GM18951 (cell line): ENCODE data around the gene XCL2.
"Not testable (repeated sequence)": the region's sequence is repeated elsewhere in the genome, so short reads cannot be mapped to it uniquely, and the experiment has no call there.

Experiments used
- POLR2A ChIP-seq: IDR thresholded peaks from 4 replicates; pipeline ENCODE4 v1.6.1; 2011; ENCODE audit warnings: mild to moderate bottlenecking; ENCODE audit not compliant: insufficient read length, insufficient read depth; ENCODE audit errors: extremely low read depth
- in situ Hi-C: fragments of 300-500 bp; cut with MboI; formaldehyde crosslinking; loops from one replicate; pipeline ENCODE4 v1.12.0; 2022; ENCODE audit warnings: low sequenced_read_pairs, mixed read lengths, inconsistent platforms; ENCODE audit not compliant: unreplicated experiment

XCL2 gene, protein sequence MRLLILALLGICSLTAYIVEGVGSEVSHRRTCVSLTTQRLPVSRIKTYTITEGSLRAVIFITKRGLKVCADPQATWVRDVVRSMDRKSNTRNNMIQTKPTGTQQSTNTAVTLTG

DNA sequence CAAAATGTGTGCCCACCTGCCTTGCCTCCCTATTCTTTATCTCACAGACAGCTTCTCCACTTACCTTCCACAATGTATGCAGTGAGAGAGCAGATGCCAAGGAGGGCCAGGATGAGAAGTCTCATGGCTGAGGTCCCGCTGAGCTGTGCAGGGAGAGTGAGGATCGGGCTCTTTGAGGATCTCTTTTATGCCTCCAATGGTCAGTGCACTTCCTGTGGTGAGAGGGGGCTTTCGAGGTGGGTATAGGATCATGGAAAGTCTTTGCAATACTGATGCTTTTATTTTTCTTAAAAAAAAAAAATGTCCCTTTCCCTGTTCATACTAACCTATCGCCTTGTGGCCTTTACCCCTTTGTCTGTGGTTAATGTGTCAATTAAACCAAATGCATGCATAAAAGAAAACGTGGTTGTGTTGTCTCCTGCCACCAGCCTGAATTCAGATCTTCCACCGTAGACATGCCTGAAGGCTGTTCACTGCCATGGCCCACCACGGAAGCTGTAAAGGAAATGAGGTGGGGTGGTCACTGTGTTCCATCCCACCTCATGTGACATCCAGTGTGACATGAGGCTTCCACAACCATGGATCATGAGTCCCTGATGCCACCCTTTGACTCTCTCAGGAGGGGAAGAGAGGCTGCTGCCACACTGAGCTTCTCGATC is at the start of gene XCL2:
TSS of gene XCL2 (minus strand) at position 158 of the 659 bp plus-strand sequence. CDS start at position 125, 33 bp downstream.
- in situ Hi-C loops: not testable (repeated sequence)

DNA sequence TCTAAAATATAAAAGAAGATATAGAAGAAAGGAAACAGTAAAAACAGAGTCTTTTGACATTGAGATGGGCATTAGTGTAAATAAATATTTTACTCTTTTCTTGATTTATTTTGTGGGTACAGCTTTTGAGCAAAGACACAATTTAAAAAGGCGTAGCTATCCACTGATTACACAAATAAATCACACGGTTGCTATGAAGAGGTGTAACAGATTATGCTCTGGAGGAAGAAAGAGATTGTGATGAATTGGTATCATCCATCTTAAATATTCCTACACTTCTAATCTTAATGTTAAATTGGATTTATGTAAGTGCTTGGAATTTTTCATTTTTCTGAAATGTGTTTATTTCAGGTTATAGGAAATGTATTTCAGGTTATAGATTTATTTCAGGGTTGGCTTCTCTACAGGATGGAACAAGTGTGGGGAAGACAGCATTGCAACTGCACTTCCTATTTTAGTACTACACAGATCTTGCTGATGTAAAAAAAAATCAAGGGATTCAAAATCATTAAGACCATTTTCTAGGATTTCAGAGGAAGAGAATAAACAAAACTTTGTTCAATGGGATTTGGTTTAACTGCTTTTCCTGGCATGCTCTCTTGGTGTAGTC is 47.9 kb upstream of the XCL2 start:
- no peak for TF ChIP-seq POLR2A
- in situ Hi-C loops: no loop called here

DNA sequence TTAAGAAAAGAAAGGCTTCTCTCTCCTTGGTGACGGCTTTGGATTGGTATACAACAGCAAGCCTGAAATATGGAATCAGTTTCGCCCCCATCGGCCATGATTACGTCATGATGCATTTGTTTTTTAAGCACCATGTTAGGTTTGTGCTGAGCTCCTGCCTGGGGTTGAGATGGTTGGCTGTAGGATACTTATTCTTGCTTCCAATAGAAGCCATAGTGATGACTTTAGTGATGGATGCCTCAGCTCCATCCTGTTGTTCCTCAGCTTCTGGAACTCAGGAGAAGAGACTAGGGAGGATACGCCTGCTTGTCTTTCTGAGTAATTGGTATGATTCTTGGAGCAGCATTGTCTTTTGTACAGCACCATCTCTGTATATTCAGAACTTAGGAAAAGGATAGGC is 47.3 kb upstream of the XCL2 start:
- in situ Hi-C loops: no loop called here
- no peak for TF ChIP-seq POLR2A

DNA sequence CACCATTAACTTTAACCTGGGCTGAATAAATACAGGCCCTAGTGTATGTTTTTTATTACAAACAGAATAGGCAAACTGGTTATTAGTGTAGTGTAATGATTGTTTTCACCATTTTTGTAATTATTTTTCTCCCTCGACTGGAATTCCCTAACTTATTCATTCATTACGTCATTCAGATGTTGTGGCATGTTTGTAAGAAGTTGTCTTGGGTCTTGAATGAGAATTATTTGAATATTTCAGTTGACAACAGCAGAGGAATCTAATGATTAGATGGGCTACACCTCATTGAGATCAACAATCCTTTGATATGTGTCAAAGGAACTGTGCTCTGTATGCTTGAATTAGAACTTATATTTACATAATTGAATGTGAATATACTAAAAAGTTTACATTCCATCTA is 45.4 kb upstream of the XCL2 start:
- in situ Hi-C loops: loop anchor here (10.0 kb wide), 1 partner anchor 154 kb away; no protein-coding TSS in a partner anchor
- no peak for TF ChIP-seq POLR2A

DNA sequence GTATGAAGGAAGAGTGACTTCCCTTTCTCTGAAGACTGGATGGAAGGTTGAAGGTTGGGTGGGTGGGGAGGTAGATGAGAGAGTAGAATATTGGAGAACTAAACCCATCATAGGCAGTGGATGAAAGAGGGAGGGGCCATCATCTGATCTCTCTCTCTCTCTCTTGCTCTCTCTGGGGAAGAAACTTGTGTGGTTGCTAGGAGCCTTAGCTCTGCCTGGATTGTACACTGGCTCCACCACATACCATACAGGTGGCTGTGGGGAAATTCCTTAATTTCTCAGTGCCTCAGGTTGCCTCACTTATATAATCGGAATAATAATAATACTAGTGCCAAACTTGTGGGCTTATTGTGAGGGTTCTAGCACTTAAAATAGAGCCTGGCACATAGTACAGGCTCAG is 42.1 kb upstream of the XCL2 start:
- TF ChIP-seq POLR2A: no peak
- in situ Hi-C loops: loop anchor here (10.0 kb wide), 1 partner anchor 151 kb away; no protein-coding TSS in a partner anchor

DNA sequence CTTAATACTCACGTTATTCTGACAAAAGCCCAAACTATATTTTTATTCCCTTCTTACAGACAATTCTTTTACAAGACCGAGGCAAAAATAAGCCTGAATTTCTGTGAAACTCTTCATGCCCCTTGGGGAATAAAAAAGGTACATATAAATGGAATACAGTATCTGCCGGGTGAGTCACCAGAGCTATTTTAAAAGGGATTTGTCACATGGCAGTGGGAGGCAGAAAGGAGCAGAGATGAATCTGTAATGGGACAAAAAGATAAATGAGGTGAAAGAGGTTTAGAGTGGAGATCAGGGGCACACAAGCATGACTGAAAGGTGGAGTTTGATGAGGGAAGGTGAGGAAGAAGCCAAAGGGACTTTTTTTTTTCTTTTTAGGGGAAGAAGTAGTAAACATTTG is 41.4 kb upstream of the XCL2 start:
- in situ Hi-C loops: loop anchor here (10.0 kb wide), 1 partner anchor 150 kb away; no protein-coding TSS in a partner anchor

DNA sequence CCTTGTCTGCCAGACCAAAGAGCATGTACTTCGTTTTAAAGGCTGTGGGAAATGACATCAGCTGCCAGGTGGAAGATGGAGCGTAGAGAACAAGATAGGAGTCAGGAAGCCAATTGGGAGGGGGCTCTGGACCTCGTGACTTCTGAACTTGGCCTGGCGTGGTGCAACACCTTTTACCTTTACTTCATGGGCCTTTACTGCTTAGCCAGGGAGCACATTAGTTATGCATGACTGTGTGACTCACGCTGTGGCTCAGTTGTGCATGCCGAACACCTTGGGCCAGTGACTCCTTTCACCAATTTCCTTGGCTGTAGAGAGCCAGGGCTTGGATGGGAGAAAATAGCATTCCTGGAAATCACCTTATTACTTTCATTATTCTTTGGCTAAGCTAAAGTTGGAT is 39.8 kb upstream of the XCL2 start:
- no peak for TF ChIP-seq POLR2A
- in situ Hi-C loops: loop anchor here (10.0 kb wide), 1 partner anchor 149 kb away; no protein-coding TSS in a partner anchor

More for the DNA sequence above, 41.4 kb upstream of the XCL2 start:
- no peak for TF ChIP-seq POLR2A

DNA sequence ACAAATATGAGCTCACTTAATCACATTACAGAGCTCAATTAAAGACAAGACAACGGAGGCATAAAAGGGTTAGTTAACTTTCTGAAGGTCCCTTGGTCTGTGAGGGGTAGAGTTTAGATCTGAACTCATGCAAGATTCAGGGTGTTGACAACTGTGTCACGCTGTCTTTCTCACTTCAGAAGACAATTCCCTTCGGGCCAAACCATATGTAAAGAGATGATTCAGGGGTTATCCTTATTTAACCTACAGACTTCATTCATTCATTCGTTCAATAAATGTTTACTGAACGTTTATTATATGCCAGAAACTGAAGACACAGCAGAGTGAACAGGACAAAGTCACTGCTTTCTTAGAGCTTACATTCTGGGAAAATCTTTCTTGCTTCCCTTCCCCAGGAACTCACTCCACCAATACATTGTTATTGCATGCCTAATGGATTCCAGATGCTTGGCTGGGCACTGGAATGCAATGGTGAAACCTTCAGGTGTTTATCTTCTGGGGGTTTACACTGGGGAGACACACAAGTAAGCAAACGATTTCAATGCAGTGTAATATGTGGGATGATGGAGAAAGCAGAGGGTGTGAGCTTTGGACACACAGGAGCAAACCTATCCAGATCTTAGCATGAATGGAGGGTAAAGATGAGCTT is 39.0 kb upstream of the XCL2 start:
- in situ Hi-C loops: loop anchor here (10.0 kb wide), 1 partner anchor 148 kb away; no protein-coding TSS in a partner anchor
- TF ChIP-seq POLR2A: no peak

DNA sequence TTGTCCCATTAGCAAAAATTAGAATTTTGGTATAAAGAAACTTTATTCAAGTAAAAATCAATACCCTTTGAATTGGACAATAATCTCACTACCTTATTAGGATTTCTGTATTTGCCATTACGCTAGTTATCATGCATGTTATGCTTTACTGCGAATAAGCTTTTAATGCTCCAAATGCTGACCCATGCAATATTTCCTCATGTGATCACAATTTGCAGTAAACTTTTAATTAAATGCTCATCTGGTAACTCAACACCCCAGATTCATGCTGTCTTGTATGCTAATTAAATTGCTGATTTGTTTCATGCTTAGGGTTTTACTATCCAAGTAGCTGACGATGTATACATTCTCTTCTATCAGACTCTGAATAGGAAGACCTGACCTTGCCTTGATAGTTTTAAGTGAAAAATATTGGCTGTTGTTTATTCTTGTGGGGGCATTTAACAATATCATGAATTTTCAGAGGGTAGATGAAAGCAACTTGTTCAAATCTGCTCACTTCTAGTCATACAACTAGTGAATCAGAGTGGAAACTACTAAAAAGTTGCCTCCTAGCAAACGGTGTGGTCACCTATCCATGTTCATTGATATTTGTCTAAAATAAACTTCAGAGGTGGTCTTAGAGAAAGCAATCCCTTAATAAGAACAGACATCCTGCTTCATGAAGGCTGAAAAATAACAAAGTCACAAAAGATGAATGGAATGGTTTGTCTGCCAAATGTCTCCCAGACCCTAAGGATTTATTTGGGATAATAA is 38.2 kb upstream of the XCL2 start:
- TF ChIP-seq POLR2A: no peak

DNA sequence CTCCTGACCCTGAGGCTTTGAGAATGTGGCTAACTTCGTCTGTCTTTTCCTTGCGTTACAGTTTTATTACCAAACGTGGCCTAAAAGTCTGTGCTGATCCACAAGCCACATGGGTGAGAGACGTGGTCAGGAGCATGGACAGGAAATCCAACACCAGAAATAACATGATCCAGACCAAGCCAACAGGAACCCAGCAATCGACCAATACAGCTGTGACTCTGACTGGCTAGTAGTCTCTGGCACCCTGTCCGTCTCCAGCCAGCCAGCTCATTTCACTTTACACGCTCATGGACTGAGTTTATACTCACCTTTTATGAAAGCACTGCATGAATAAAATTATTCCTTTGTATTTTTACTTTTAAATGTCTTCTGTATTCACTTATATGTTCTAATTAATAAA is 37.2 kb upstream of the XCL2 start:
- in situ Hi-C loops: loop anchor here (10.0 kb wide), 1 partner anchor 146 kb away; no protein-coding TSS in a partner anchor

More for the DNA sequence above, 38.2 kb upstream of the XCL2 start:
- in situ Hi-C loops: loop anchor here (10.0 kb wide), 1 partner anchor 147 kb away; no protein-coding TSS in a partner anchor

DNA sequence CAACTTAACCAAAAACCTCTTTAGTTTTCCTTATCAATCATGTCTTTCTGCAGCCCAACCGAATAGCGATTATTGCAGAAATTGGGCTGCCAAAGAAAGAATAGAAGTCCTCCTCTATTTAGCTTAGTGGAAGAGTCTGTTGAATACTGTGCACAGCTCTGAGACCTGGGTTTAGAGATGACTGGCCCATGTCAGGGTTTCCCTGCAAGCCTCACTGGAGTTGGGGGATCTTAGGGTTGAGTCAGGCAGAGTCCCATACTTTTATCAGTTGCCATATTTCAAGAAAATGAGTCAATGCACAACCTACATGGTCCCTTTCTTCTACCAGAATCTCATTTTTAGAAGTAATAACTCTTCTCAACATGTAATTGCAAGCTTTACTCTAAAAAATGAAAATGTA is 36.5 kb upstream of the XCL2 start:
- in situ Hi-C loops: loop anchor here (10.0 kb wide), 1 partner anchor 145 kb away; no protein-coding TSS in a partner anchor

DNA sequence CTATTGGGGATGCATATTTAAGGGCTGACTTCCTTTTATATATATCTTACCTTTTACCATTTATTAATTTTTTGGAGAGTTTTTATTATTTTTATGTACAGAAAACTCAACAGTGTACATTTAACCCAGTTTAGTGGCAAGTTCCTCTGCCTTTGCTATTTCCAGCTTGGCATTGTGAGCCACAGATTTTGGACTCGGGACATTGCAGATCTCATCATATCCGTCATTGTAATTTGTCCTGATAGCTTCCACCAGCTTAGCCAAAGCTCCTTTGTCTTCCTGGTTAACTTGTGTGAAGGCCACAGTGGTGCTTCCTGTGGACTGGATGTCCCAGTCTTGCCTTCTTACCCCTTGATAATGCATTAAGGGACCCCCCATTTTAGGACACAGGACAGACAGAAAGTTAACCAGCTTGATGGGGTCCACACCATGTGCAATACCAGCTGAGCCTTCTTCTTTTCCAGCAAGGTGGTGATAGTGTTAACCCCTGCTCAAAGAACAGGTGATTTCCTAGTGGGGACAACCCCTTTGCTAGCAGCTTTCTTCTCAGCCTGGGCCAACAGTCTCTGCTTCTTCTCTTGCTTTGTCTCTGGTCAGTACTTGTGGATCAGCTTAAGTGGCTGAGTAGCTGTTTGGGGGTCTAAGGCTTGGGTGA is 34.9 kb upstream of the XCL2 start:
- in situ Hi-C loops: not testable (repeated sequence)

DNA sequence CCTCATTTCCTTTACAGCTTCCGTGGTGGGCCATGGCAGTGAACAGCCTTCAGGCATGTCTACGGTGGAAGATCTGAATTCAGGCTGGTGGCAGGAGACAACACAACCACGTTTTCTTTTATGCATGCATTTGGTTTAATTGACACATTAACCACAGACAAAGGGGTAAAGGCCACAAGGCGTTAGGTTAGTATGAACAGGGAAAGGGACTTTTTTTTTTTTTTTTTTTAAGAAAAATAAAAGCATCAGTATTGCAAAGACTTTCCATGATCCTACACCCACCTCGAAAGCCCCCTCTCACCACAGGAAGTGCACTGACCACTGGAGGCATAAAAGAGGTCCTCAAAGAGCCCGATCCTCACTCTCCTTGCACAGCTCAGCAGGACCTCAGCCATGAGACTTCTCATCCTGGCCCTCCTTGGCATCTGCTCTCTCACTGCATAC is 32.5 kb upstream of the XCL2 start, which contains the start of gene XCL1:
TSS of gene XCL1 (plus strand) at position 361 of the 444 bp plus-strand sequence. CDS start at position 394, 33 bp downstream.
- in situ Hi-C loops: not testable (repeated sequence)

DNA sequence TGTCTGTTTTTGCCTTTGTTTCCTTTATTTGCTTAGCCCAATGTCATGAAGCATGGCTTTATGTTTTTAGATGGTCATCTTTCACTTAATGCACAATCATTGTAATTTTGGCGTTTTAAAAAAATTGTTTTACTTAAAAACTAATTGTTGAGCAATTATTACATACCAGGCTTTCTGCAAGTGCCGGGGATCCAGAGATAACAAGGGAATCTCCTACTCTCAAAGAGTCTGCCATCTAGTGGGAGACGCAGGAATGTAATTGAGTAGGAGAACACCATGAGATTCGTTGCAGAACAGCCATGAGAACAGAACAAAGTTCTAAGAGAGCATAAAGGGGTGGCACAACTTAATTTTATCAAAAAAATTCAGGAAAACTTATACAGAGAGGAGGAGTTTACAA is 30.4 kb upstream of the XCL2 start:
- in situ Hi-C loops: not testable (repeated sequence)
